Progenitor cell of endocrine pancreas (in vitro differentiated cells): ENCODE data around the gene B3GAT2. TPM values are rescaled to one million over a fixed set of nuclear protein-coding genes. Genes with fewer than 3 reads are reported as not detected.

Source experiments
- DNase-seq: peaks from one replicate; pipeline ENCODE4 v3.0.0; 2021; ENCODE audit warnings: low spot score; ENCODE audit not compliant: unreplicated experiment
- H3K27ac Mint-ChIP-seq: 2 replicates; pipeline ENCODE4 v1.8.0; 2021; ENCODE audit warnings: mild to moderate bottlenecking, moderate library complexity, mixed read lengths
- H3K27me3 Mint-ChIP-seq: 2 replicates; pipeline ENCODE4 v1.8.0; 2021; ENCODE audit warnings: mixed read lengths
- H3K36me3 Mint-ChIP-seq: 2 replicates; pipeline ENCODE4 v1.8.0; 2022; ENCODE audit warnings: mixed read lengths; ENCODE audit not compliant: insufficient read depth
- H3K4me1 Mint-ChIP-seq: 2 replicates; pipeline ENCODE4 v1.8.0; 2021; ENCODE audit warnings: low read depth, mixed read lengths
- H3K4me3 Mint-ChIP-seq: 2 replicates; pipeline ENCODE4 v1.8.0; 2021; ENCODE audit warnings: low read depth, mild to moderate bottlenecking, moderate library complexity, mixed read lengths
- H3K9me3 Mint-ChIP-seq: 2 replicates; pipeline ENCODE4 v1.8.0; 2021; ENCODE audit warnings: low read depth, mixed read lengths
- total RNA-seq: library from RNA; stranded (reverse); gene quantifications from 2 replicates; pipeline ENCODE4 v1.2.1, GENCODE V29; 2021
- TF ChIP-seq, protein P1 (sequence below): fragments of 200-600 bp; sonication (generic); IDR thresholded peaks from one replicate; pipeline ENCODE4 v1.5.0; 2021; ENCODE audit warnings: antibody characterized with exemption, mild to moderate bottlenecking; ENCODE audit not compliant: unreplicated experiment

B3GAT2 gene
- total RNA-seq, 1 donor from 2014 or later: 1.8 TPM

- no peak overlapping the region for H3K27ac Mint-ChIP-seq
Measured at GRCh38 chr6:70842541-70842940, 114.3 kb downstream of the B3GAT2 start.

DNA sequence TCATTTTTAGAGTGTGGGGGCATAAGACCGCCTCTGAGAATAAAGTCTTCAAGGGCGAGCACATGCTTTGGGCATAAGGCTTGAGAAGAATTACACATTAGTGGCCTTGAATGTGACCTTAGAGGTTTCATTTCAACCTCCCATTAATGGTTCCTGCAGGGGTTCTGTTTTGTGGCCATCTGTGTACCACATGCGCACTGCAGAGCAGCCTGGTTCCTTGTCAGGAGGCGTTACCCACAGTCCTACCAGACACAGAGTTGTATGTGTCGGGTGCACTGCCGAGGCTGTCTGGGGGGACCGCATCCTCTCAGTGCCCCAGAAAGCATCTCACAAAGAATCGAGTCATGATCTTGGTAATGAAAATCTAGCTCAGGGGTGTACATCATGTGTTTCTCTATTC, 115.7 kb downstream of the B3GAT2 start:
- no peak for DNase-seq
- Mint-ChIP-seq H3K27ac (no peak overlapping the region), H3K4me1 (peaks cover 6% of the 10 kb centered on the region)

More at GRCh38 chr6:70842541-70842940, 114.3 kb downstream of the B3GAT2 start:
- H3K9me3 Mint-ChIP-seq: no peaks in the 10 kb centered on the region
- peaks cover 3% of the 10 kb centered on the region for H3K36me3 Mint-ChIP-seq
- H3K4me3 Mint-ChIP-seq: no peak overlapping the region
- TF ChIP-seq, protein P1, sequence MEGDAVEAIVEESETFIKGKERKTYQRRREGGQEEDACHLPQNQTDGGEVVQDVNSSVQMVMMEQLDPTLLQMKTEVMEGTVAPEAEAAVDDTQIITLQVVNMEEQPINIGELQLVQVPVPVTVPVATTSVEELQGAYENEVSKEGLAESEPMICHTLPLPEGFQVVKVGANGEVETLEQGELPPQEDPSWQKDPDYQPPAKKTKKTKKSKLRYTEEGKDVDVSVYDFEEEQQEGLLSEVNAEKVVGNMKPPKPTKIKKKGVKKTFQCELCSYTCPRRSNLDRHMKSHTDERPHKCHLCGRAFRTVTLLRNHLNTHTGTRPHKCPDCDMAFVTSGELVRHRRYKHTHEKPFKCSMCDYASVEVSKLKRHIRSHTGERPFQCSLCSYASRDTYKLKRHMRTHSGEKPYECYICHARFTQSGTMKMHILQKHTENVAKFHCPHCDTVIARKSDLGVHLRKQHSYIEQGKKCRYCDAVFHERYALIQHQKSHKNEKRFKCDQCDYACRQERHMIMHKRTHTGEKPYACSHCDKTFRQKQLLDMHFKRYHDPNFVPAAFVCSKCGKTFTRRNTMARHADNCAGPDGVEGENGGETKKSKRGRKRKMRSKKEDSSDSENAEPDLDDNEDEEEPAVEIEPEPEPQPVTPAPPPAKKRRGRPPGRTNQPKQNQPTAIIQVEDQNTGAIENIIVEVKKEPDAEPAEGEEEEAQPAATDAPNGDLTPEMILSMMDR: no peak
- DNase-seq: no peak
- no peaks in the 10 kb centered on the region for H3K27me3 Mint-ChIP-seq
- peaks cover 4% of the 10 kb centered on the region for H3K4me1 Mint-ChIP-seq

GRCh38 chr6:70839286-70840266, 117.3 kb downstream of the B3GAT2 start:
- H3K27ac Mint-ChIP-seq: peak overlapping the region; percentile 57
- no peak overlapping the region for H3K4me3 Mint-ChIP-seq
- peaks cover 3% of the 10 kb centered on the region for H3K36me3 Mint-ChIP-seq
- DNase-seq: no peak
- peaks cover 4% of the 10 kb centered on the region for H3K4me1 Mint-ChIP-seq
- H3K27me3 Mint-ChIP-seq: no peaks in the 10 kb centered on the region
- H3K9me3 Mint-ChIP-seq: no peaks in the 10 kb centered on the region
- TF ChIP-seq, protein P1: no peak

More for the DNA sequence above, 115.7 kb downstream of the B3GAT2 start:
- no peak overlapping the region for H3K4me3 Mint-ChIP-seq
- H3K36me3 Mint-ChIP-seq: peaks cover 3% of the 10 kb centered on the region
- no peaks in the 10 kb centered on the region for H3K9me3 Mint-ChIP-seq
- TF ChIP-seq, protein P1: no peak
- H3K27me3 Mint-ChIP-seq: no peaks in the 10 kb centered on the region

GRCh38 chr6:70838907-70839285, 118.0 kb downstream of the B3GAT2 start:
- no peaks in the 10 kb centered on the region for H3K27me3 Mint-ChIP-seq
- TF ChIP-seq, protein P1: no peak
- no peaks in the 10 kb centered on the region for H3K9me3 Mint-ChIP-seq
- H3K4me1 Mint-ChIP-seq: peaks cover 4% of the 10 kb centered on the region
- DNase-seq: no peak
- peaks cover 3% of the 10 kb centered on the region for H3K36me3 Mint-ChIP-seq
- H3K27ac Mint-ChIP-seq: no peak overlapping the region
- no peak overlapping the region for H3K4me3 Mint-ChIP-seq

DNA sequence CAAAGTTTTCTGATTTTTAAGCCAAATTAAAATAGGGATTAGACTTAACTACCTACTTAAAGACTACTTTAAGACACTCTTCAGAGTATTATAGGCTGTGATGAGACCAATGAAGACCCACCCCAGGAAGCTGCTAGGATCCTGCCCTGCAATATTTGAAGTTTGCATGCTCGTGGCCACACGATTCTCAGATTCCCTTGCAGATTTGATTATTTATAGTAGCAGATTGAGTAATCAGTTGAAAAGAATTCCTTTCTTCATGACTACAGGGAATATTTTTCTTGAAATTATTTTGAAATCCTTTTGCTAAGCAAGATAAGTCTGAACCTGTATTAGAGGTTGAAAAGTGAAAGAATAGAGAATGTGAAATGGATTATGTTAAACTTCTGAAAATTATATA, 122.3 kb downstream of the B3GAT2 start:
- no peak for DNase-seq
- H3K27ac Mint-ChIP-seq: no peak overlapping the region
- peaks cover 3% of the 10 kb centered on the region for H3K36me3 Mint-ChIP-seq
- H3K9me3 Mint-ChIP-seq: peaks cover 3% of the 10 kb centered on the region
- peaks cover 4% of the 10 kb centered on the region for H3K4me1 Mint-ChIP-seq
- H3K27me3 Mint-ChIP-seq: no peaks in the 10 kb centered on the region
- no peak overlapping the region for H3K4me3 Mint-ChIP-seq
- TF ChIP-seq, protein P1: no peak
